DOHH2 (cell line): ENCODE results near the gene TPM1.

Experiments
- CTCF ChIP-seq: fragments of 200-600 bp; sonication (generic); IDR thresholded peaks from one replicate; pipeline ENCODE4 v1.5.1; 2014; ENCODE audit warnings: antibody characterized with exemption, mild to moderate bottlenecking, low read depth, low read length; ENCODE audit not compliant: poor library complexity, severe bottlenecking
- EZH2phosphoT487 ChIP-seq: fragments of 200-600 bp; sonication (generic); IDR thresholded peaks from 2 replicates; pipeline ENCODE4 v1.6.1; 2017; ENCODE audit warnings: borderline replicate concordance, mild to moderate bottlenecking, antibody characterized with exemption, low read length, moderate library complexity, mixed read lengths

- TF ChIP-seq CTCF, result no peak
- TF ChIP-seq EZH2phosphoT487, result no peak
Observed at GRCh38 chr15:63070681-63071129, 28.2 kb downstream of the TPM1 start.
